Nephron progenitor cell (in vitro differentiated cells): ENCODE data around the gene IGFL2.

Experiments
- DNase-seq: peaks from one replicate; pipeline ENCODE4 v3.0.0; 2021
- H3K27ac Mint-ChIP-seq: 2 replicates; pipeline ENCODE4 v1.8.0; 2021; ENCODE audit warnings: mild to moderate bottlenecking, moderate library complexity, mixed read lengths
- H3K27me3 Mint-ChIP-seq: 2 replicates; pipeline ENCODE4 v1.8.0; 2021; ENCODE audit warnings: mild to moderate bottlenecking, low read depth, mixed read lengths; ENCODE audit not compliant: poor library complexity
- H3K36me3 Mint-ChIP-seq: 2 replicates; pipeline ENCODE4 v1.8.0; 2021; ENCODE audit warnings: low read depth, mixed read lengths
- H3K4me1 Mint-ChIP-seq: 2 replicates; pipeline ENCODE4 v1.8.0; 2021; ENCODE audit warnings: mixed read lengths
- H3K4me3 Mint-ChIP-seq: 2 replicates; pipeline ENCODE4 v1.8.0; 2021; ENCODE audit warnings: mild to moderate bottlenecking, moderate library complexity, mixed read lengths
- H3K9me3 Mint-ChIP-seq: 2 replicates; pipeline ENCODE4 v1.8.0; 2021; ENCODE audit warnings: mild to moderate bottlenecking, moderate library complexity, mixed read lengths
- CTCF ChIP-seq: fragments of 200-600 bp; sonication (generic); IDR thresholded peaks from 2 replicates; pipeline ENCODE4 v1.5.0; 2021; ENCODE audit warnings: antibody characterized with exemption

IGFL2 gene

GRCh38 chr19:46202426-46202825 lies 54.4 kb downstream of the IGFL2 start:
- Mint-ChIP-seq H3K27me3 (peaks cover 49% of the 10 kb centered on the region), H3K9me3 (peaks cover 15% of the 10 kb centered on the region), H3K27ac (no peak overlapping the region), H3K4me1 (no peaks in the 10 kb centered on the region), H3K4me3 (no peak overlapping the region), H3K36me3 (no peaks in the 10 kb centered on the region)
- TF ChIP-seq CTCF, result no peak
- DNase-seq, result no peak

GRCh38 chr19:46202872-46203860 lies 55.1 kb downstream of the IGFL2 start:
- H3K4me3 Mint-ChIP-seq, result no peak overlapping the region

GRCh38 chr19:46204008-46204407 lies 56.0 kb downstream of the IGFL2 start:
- no peak for TF ChIP-seq CTCF
- H3K27ac Mint-ChIP-seq, result no peak overlapping the region
- H3K36me3 Mint-ChIP-seq, result no peaks in the 10 kb centered on the region
- DNase-seq, result no peak
- no peaks in the 10 kb centered on the region for H3K4me1 Mint-ChIP-seq
- H3K9me3 Mint-ChIP-seq, result peaks cover 15% of the 10 kb centered on the region
- H3K4me3 Mint-ChIP-seq, result no peak overlapping the region
- H3K27me3 Mint-ChIP-seq, result peaks cover 44% of the 10 kb centered on the region

More at GRCh38 chr19:46202872-46203860, 55.1 kb downstream of the IGFL2 start:
- no peak for TF ChIP-seq CTCF
- no peaks in the 10 kb centered on the region for H3K4me1 Mint-ChIP-seq
- H3K27me3 Mint-ChIP-seq, result peaks cover 47% of the 10 kb centered on the region
- H3K27ac Mint-ChIP-seq, result no peak overlapping the region
- H3K36me3 Mint-ChIP-seq, result no peaks in the 10 kb centered on the region
- no peak for DNase-seq
- peaks cover 15% of the 10 kb centered on the region for H3K9me3 Mint-ChIP-seq

- no peak for TF ChIP-seq CTCF
- Mint-ChIP-seq H3K27ac (no peak overlapping the region), H3K4me1 (no peaks in the 10 kb centered on the region), H3K9me3 (peaks cover 15% of the 10 kb centered on the region), H3K27me3 (peaks cover 44% of the 10 kb centered on the region), H3K4me3 (no peak overlapping the region), H3K36me3 (no peaks in the 10 kb centered on the region)
- no peak for DNase-seq
Observed at GRCh38 chr19:46205183-46205984, 57.3 kb downstream of the IGFL2 start.

GRCh38 chr19:46206176-46206575 lies 58.1 kb downstream of the IGFL2 start:
- H3K36me3 Mint-ChIP-seq, result no peaks in the 10 kb centered on the region
- no peak overlapping the region for H3K4me3 Mint-ChIP-seq
- no peak overlapping the region for H3K27ac Mint-ChIP-seq
- DNase-seq, result no peak
- peaks cover 15% of the 10 kb centered on the region for H3K9me3 Mint-ChIP-seq
- TF ChIP-seq CTCF, result no peak
- H3K27me3 Mint-ChIP-seq, result peaks cover 44% of the 10 kb centered on the region
- H3K4me1 Mint-ChIP-seq, result no peaks in the 10 kb centered on the region
